AG08396 (cell line): ENCODE data around the gene CHDH.

ENCODE experiments used
- DNase-seq: peaks from one replicate; pipeline ENCODE4 v3.0.0; 2012; ENCODE audit warnings: low spot score, mixed read lengths

Gene CHDH

GRCh38 chr3:53823956-53824657 is 22.1 kb downstream of the CHDH start:
- no peak for DNase-seq

- DNase-seq: no peak
Observed at GRCh38 chr3:53823026-53823955, 22.9 kb downstream of the CHDH start.

GRCh38 chr3:53822331-53822741 is 23.9 kb downstream of the CHDH start:
- DNase-seq: no peak

GRCh38 chr3:53821631-53822121 is 24.5 kb downstream of the CHDH start:
- peak; percentile 61 for DNase-seq

GRCh38 chr3:53820756-53821580 is 25.3 kb downstream of the CHDH start:
- no peak for DNase-seq

GRCh38 chr3:53820084-53820483 is 26.1 kb downstream of the CHDH start:
- no peak for DNase-seq

GRCh38 chr3:53819163-53819868 is 26.9 kb downstream of the CHDH start:
- no peak for DNase-seq

GRCh38 chr3:53818221-53819162 is 27.7 kb downstream of the CHDH start:
- no peak for DNase-seq

- DNase-seq: no peak
Observed at GRCh38 chr3:53817809-53818208, 28.4 kb downstream of the CHDH start.

- no peak for DNase-seq
Observed at GRCh38 chr3:53817211-53817610, 29.0 kb downstream of the CHDH start.

GRCh38 chr3:53816425-53816824 is 29.8 kb downstream of the CHDH start:
- no peak for DNase-seq

- no peak for DNase-seq
Observed at GRCh38 chr3:53815651-53816050, 30.6 kb downstream of the CHDH start.

- no peak for DNase-seq
Observed at GRCh38 chr3:53815067-53815466, 31.2 kb downstream of the CHDH start.

GRCh38 chr3:53813876-53814275 is 32.3 kb downstream of the CHDH start:
- no peak for DNase-seq

GRCh38 chr3:53813229-53813628 is 33.0 kb downstream of the CHDH start:
- no peak for DNase-seq

- no peak for DNase-seq
Observed at GRCh38 chr3:53812434-53812833, 33.8 kb downstream of the CHDH start.

- no peak for DNase-seq
Observed at GRCh38 chr3:53811143-53811927, 34.9 kb downstream of the CHDH start.

- no peak for DNase-seq
Observed at GRCh38 chr3:53809764-53810400, 36.3 kb downstream of the CHDH start.

GRCh38 chr3:53809267-53809666 is 37.0 kb downstream of the CHDH start:
- no peak for DNase-seq
